ENCODE results near the gene MAP3K2.

The MAP3K2 gene

GRCh38 chr2:127403460-127403859 lies 15.7 kb upstream of the MAP3K2 start:
- TF ChIP-seq CTCF (conservative IDR thresholded peaks at IDR 0.05; ENCODE audit: low read depth): no peak
- ChIA-PET CTCF (interaction anchor here (0.6 to 0.7 kb wide), 2 partner anchors 12 to 19 kb away, joined by 3 to 4 read pairs; no protein-coding TSS in a partner anchor), POLR2A (ENCODE audit: low non-redundant PET) (no interaction called here)

GRCh38 chr2:127401757-127402695 lies 14.3 kb upstream of the MAP3K2 start:
- peak overlapping the region; percentile 97 for H3K27ac ChIP-seq
- TF ChIP-seq CTCF (conservative IDR thresholded peaks at IDR 0.05; ENCODE audit: low read depth): no peak
- ChIA-PET POLR2A (ENCODE audit: low non-redundant PET) (no interaction called here), CTCF (interaction anchor here (0.6 to 1.8 kb wide), 2 partner anchors 14 to 22 kb away, joined by 5 to 8 read pairs; no protein-coding TSS in a partner anchor)
- peak; percentile 40 for DNase-seq (ENCODE audit: low spot score)

More at GRCh38 chr2:127403460-127403859, 15.7 kb upstream of the MAP3K2 start:
- no peak for DNase-seq (ENCODE audit: low spot score)
- peak overlapping the region; percentile 51 for H3K27ac ChIP-seq

- peak overlapping the region; percentile 97 for H3K27ac ChIP-seq
- TF ChIP-seq CTCF (conservative IDR thresholded peaks at IDR 0.05; ENCODE audit: low read depth): no peak
- CTCF ChIA-PET: interaction anchor here (1.8 kb wide), 1 partner anchor 15 kb away, joined by 8 read pairs; no protein-coding TSS in a partner anchor
- POLR2A ChIA-PET (ENCODE audit: low non-redundant PET): no interaction called here
- DNase-seq (ENCODE audit: low spot score): peak; percentile 91
These were observed 13.4 kb upstream of the MAP3K2 start for GRCh38 chr2:127400897-127401756.

- peak; percentile 32 for DNase-seq (ENCODE audit: low spot score)
- peak overlapping the region; percentile 97 for H3K27ac ChIP-seq
- ChIA-PET POLR2A (ENCODE audit: low non-redundant PET) (no interaction called here), CTCF (no interaction called here)
- no peak for TF ChIP-seq CTCF (conservative IDR thresholded peaks at IDR 0.05; ENCODE audit: low read depth)
These were observed 12.7 kb upstream of the MAP3K2 start for GRCh38 chr2:127400533-127400896.

GRCh38 chr2:127398239-127398590 lies 10.4 kb upstream of the MAP3K2 start:
- ChIA-PET CTCF (no interaction called here), POLR2A (ENCODE audit: low non-redundant PET) (no interaction called here)
- peak overlapping the region; percentile 78 for H3K27ac ChIP-seq
- TF ChIP-seq CTCF (conservative IDR thresholded peaks at IDR 0.05; ENCODE audit: low read depth): no peak
- DNase-seq (ENCODE audit: low spot score): peak; percentile 89

GRCh38 chr2:127397568-127398238 lies 9.9 kb upstream of the MAP3K2 start:
- ChIA-PET POLR2A (ENCODE audit: low non-redundant PET) (no interaction called here), CTCF (no interaction called here)
- H3K27ac ChIP-seq: peak overlapping the region; percentile 78
- TF ChIP-seq CTCF (conservative IDR thresholded peaks at IDR 0.05; ENCODE audit: low read depth): no peak
- DNase-seq (ENCODE audit: low spot score): no peak
